Measurements from ENCODE around the gene CXorf66. TPM values are rescaled to one million over a fixed set of nuclear protein-coding genes. Genes with fewer than 3 reads are reported as not detected.
"Not testable (repeated sequence)": the region's sequence is repeated elsewhere in the genome, so short reads cannot be mapped to it uniquely, and the experiment has no call there.

CXorf66 gene
- total RNA-seq, 1 donor from 2014 or later, result not detected

- H3K9me3 ChIP-seq (replicated peaks), result no peaks in the 10 kb centered on the region
- TF ChIP-seq CTCF (IDR thresholded peaks at IDR 0.05; ENCODE audit: borderline replicate concordance), result no peak
- peaks cover 17% of the 10 kb centered on the region for H3K27me3 ChIP-seq (ENCODE audit: low read depth)
- no peaks in the 10 kb centered on the region for H3K36me3 ChIP-seq
- no peak for DNase-seq
- H3K27ac ChIP-seq (replicated peaks), result no peak overlapping the region
- H3K4me1 ChIP-seq, result no peaks in the 10 kb centered on the region
- intact Hi-C loops (cut with micrococcal nuclease), result no loop called here
- H3K4me3 ChIP-seq, result no peak overlapping the region
Observed at GRCh38 chrX:139971394-139971749, 6.1 kb upstream of the CXorf66 start.

- Histone ChIP-seq H3K27me3 (ENCODE audit: low read depth) (peaks cover 17% of the 10 kb centered on the region), H3K27ac (replicated peaks) (no peak overlapping the region), H3K36me3 (no peaks in the 10 kb centered on the region), H3K4me1 (no peaks in the 10 kb centered on the region), H3K9me3 (replicated peaks) (no peaks in the 10 kb centered on the region), H3K4me3 (no peak overlapping the region)
- TF ChIP-seq CTCF (IDR thresholded peaks at IDR 0.05; ENCODE audit: borderline replicate concordance), result no peak
- intact Hi-C loops (cut with micrococcal nuclease), result no loop called here
- no peak for DNase-seq
Observed at GRCh38 chrX:139969286-139969685, 4.0 kb upstream of the CXorf66 start.

GRCh38 chrX:139967750-139968149 lies 2.4 kb upstream of the CXorf66 start:
- peaks cover 17% of the 10 kb centered on the region for H3K27me3 ChIP-seq (ENCODE audit: low read depth)
- H3K27ac ChIP-seq (replicated peaks), result no peak overlapping the region
- H3K36me3 ChIP-seq, result no peaks in the 10 kb centered on the region
- no peak for DNase-seq
- no peak overlapping the region for H3K4me3 ChIP-seq
- TF ChIP-seq CTCF (IDR thresholded peaks at IDR 0.05; ENCODE audit: borderline replicate concordance), result no peak
- intact Hi-C loops (cut with micrococcal nuclease), result no loop called here
- no peaks in the 10 kb centered on the region for H3K4me1 ChIP-seq
- H3K9me3 ChIP-seq (replicated peaks), result no peaks in the 10 kb centered on the region

GRCh38 chrX:139967300-139967699 lies 2.0 kb upstream of the CXorf66 start:
- no peak overlapping the region for H3K27ac ChIP-seq (replicated peaks)
- no peak for DNase-seq
- H3K9me3 ChIP-seq (replicated peaks), result no peaks in the 10 kb centered on the region
- H3K4me1 ChIP-seq, result no peaks in the 10 kb centered on the region
- TF ChIP-seq CTCF (IDR thresholded peaks at IDR 0.05; ENCODE audit: borderline replicate concordance), result peak; percentile 12
- no peak overlapping the region for H3K4me3 ChIP-seq
- intact Hi-C loops (cut with micrococcal nuclease), result no loop called here
- peaks cover 17% of the 10 kb centered on the region for H3K27me3 ChIP-seq (ENCODE audit: low read depth)
- H3K36me3 ChIP-seq, result no peaks in the 10 kb centered on the region

- H3K36me3 ChIP-seq; intact Hi-C loops (cut with micrococcal nuclease); DNase-seq; H3K27ac ChIP-seq (replicated peaks); H3K4me1 ChIP-seq; H3K4me3 ChIP-seq; H3K9me3 ChIP-seq (replicated peaks): not testable (repeated sequence)
- peaks cover 17% of the 10 kb centered on the region for H3K27me3 ChIP-seq (ENCODE audit: low read depth)
Observed at GRCh38 chrX:139966159-139966558, 838 bp upstream of the CXorf66 start.

- not testable (repeated sequence) for DNase-seq, H3K36me3 ChIP-seq
Observed at GRCh38 chrX:139961091-139961490, 4.2 kb downstream of the CXorf66 start.

GRCh38 chrX:139949703-139950102 lies 15.6 kb downstream of the CXorf66 start:
- Histone ChIP-seq H3K27ac (replicated peaks) (no peak overlapping the region), H3K27me3 (ENCODE audit: low read depth) (no peaks in the 10 kb centered on the region), H3K4me3 (no peak overlapping the region), H3K4me1 (no peaks in the 10 kb centered on the region), H3K9me3 (replicated peaks) (no peaks in the 10 kb centered on the region), H3K36me3 (no peaks in the 10 kb centered on the region)
- intact Hi-C loops (cut with micrococcal nuclease), result no loop called here
- DNase-seq, result no peak
- no peak for TF ChIP-seq CTCF (IDR thresholded peaks at IDR 0.05; ENCODE audit: borderline replicate concordance)

More at GRCh38 chrX:139961091-139961490, 4.2 kb downstream of the CXorf66 start:
- H3K4me3 ChIP-seq; H3K27ac ChIP-seq (replicated peaks); H3K9me3 ChIP-seq (replicated peaks); H3K27me3 ChIP-seq (ENCODE audit: low read depth); H3K4me1 ChIP-seq; intact Hi-C loops (cut with micrococcal nuclease): not testable (repeated sequence)
